ENCODE measurements around the gene CORO1C.

GRCh38 chr12:108683906-108684556 lies 47.3 kb downstream of the CORO1C start:
- TF ChIP-seq CTCF (IDR thresholded peaks at IDR 0.05 in 4 of 5, conservative IDR thresholded peaks at IDR 0.05 in 1 of 5) (no peak), POLR2A (IDR thresholded peaks at IDR 0.05) (no peak)
